ENCODE measurements around the gene SMIM12.

SMIM12 gene

GRCh38 chr1:34871443-34872132, 12.0 kb upstream of the SMIM12 start:
- no peak for DNase-seq

DNA sequence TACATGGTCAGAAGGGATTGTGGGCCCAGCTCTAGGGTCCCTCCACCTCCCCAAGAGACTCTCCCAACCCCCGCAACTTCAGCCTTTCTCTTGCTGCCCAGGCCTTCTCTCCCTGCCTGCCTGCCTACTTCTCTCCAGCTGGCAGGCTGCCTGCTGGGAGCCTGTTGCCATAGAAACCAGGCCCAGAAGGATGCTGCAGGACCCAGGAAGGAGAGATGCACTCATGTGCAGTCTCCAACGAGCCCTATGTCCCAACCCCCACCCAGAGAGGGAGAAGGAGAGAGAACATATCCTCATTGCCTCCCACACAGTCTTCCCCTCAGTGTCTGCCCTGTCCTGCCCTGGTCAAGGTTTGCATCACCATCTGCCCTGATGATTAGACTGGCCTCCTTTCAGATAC, 10.8 kb upstream of the SMIM12 start:
- DNase-seq, result no peak

DNA sequence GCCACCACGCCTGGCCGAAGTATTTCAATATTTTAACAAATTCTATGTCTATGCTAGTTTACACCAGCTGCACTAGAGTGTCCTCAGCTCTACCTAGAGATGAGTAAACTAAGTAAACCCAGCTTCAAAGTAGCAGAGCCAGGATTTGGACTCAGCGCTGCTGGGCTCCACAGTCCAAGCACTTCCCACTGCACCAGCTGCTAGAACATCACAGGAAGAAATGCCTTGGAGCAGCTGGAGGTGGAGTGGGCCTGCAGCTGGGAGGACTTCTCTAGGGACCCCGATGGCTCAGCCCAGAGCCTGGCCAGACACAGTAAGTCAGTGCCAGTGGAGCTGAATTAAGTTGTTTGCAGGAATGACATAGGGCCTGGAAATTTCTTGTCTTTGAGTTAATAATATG, 10.2 kb upstream of the SMIM12 start:
- DNase-seq, result no peak

- no peak for DNase-seq
Observed at GRCh38 chr1:34868230-34869049, 8.9 kb upstream of the SMIM12 start.

- DNase-seq, result no peak
Observed at GRCh38 chr1:34867415-34867814, 7.9 kb upstream of the SMIM12 start.

DNA sequence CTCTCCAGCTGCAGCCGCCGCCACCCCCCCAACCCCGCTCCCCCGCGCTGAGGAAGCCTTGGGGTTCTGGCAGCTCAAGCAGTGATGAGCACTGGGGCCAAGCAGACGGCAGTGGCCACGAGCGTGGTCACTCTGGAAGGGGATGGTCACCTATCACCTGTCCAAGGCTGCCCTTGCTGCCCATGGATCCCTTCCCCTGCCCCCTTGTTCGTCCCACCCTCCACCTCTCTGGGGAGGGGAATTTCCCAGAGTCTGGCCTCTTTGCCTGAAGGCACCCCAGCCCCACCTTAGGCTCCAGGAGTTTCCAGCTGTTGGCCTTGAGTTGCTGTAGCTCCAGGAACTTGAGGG, 7.2 kb upstream of the SMIM12 start:
- no peak for DNase-seq

- DNase-seq, result peak; percentile 92
Observed at GRCh38 chr1:34865981-34866761, 6.6 kb upstream of the SMIM12 start.

GRCh38 chr1:34865573-34865972, 6.0 kb upstream of the SMIM12 start:
- no peak for DNase-seq

GRCh38 chr1:34864759-34865158, 5.2 kb upstream of the SMIM12 start:
- no peak for DNase-seq

DNA sequence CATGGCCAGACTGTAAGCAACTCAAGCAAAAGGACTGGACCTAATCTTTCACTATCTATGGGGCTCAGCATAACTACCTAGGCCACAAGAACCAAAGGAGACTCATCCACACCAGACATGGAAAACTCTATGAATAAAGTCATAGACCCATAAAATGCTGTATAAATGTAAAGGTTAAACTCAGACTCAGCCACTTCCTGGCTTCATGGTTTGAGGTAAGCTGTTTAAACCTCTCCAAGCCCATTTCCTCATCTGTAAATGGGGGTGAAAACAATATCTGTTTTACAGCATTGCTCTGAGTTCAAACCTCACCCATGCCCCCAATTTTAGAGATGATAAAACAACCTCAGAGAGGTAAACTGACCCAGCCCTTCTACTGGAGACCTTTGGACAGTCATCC, 4.0 kb upstream of the SMIM12 start:
- peak; percentile 26 for DNase-seq

DNA sequence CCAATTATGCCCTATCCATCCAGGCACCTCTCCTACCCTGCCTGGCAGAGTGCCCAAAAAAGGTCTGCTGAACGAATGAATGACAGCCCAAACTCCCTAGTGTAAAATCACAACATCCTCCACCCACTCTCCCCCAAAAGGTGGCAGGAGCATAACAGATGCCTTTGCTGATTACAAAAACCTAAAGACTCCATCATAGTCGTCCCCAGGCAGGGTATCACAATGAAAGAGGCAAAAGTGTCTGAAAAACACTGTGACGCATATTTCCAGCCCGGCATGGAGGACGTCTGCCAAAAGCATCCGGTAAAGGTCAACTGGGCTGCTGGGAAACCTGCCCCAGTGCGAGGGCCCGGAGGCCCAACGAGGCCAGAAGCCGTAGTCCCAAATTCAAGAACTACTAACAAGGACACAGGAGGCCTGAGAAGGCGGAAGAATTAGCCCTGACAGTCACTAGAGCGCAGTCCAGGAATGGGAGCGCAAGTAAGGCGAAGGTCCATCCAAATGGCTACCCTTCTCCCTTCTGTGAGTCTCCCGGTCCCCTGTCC, 576 bp downstream of the SMIM12 start:
- peak; percentile 30 for DNase-seq

- no peak for DNase-seq
Observed at GRCh38 chr1:34856697-34857096, 2.9 kb downstream of the SMIM12 start.

DNA sequence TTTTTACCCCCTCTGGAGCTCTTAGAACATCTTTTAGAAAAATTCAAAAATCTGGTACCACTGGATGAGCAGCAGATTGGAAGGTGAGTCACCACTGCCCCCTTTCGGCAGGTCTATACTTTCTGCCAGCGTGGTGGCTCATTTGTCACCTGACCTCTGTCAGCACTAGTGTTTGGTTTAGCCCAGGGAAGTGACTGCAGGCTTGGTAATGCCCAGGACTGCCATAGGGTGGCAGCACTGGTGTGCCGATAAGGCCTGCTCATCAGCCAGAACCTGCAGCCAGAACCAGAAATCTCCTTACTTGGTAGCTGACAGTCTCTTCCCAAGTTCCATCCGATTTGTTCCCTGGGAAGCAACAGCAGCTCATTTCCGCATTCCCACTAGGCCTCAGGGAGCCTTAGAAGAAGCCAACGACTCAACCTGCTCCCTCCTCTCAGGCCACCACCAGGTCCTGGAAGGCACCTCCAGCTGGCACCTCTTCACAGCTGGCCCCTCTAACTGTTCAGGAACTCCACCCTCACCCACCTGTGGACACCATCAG, 6.8 kb downstream of the SMIM12 start:
- DNase-seq, result peak; percentile 91

GRCh38 chr1:34851431-34852105, 8.0 kb downstream of the SMIM12 start:
- no peak for DNase-seq

DNA sequence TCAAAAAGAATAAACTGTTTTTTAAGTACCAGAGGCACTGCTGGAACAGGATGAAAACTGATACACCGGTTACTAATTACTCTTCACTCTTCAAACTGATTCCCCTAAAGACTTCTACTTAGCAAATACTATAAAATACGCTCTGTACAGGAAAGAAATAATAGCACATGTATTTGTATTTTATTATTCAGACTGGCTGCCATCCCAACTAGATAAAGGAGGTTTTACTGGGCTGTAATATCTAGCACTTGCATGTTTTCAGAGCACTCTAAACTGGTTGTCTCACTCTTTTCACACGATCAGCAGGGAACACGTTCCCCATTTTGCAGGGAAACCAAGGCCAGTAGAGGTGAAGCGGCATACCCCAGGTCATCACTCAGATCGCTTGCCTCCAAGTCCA, 9.2 kb downstream of the SMIM12 start:
- DNase-seq, result no peak

GRCh38 chr1:34847094-34847493, 12.5 kb downstream of the SMIM12 start:
- no peak for DNase-seq

DNA sequence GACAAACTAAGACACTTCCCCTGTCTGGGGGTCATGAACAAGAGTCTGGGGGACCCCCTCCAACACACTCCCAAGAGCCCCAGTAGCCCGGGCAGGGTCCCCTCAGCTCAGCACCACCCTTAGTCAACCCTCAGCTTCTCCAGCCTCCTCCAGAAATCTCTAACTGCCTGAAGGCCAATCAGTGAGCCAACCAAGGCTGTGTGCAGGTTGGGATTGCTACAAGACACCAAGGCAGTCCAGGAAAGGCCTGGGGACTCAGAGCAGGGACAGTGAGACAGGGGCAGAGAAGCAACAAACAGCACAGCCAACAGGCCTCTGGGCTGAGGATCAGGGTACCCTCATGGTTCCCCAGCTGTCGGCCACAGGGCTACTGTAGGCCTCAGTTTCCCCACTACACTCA, 13.3 kb downstream of the SMIM12 start:
- no peak for DNase-seq

GRCh38 chr1:34845131-34845901, 14.2 kb downstream of the SMIM12 start:
- no peak for DNase-seq

GRCh38 chr1:34844252-34844634, 15.3 kb downstream of the SMIM12 start:
- DNase-seq, result no peak

GRCh38 chr1:34843392-34844251, 15.9 kb downstream of the SMIM12 start:
- DNase-seq, result no peak

- no peak for DNase-seq
Observed at GRCh38 chr1:34842952-34843371, 16.6 kb downstream of the SMIM12 start.
